ENCODE data around the gene TMEM200B.

DNA sequence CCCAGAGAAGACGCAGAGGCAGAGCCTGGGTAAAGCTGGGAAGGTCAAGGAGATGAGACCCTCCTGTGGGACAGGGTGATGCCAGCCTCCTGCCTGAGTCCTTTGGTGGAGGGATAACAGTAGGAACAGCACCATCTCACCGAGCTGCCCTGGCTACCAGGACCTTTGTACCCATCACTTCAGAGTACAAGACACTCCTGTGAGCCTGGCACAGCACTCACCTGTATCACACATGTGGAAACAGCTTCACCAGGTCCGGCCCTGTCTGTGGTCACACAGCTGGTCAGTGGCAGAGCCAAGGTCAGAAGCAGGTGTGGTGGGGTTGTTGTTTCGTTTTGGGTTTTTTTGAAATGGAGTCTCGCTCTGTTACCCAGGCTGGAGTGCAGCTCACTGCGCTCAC lies 5.0 kb upstream of the TMEM200B start:
- TF ChIP-seq EZH2 (IDR thresholded peaks at IDR 0.05; ENCODE audit: low read depth, unreplicated experiment) (no peak), ZNF331 (CRISPR knock-in tag; IDR thresholded peaks at IDR 0.05; ENCODE audit: low read depth) (no peak)
- TF ChIP-seq, protein P1, sequence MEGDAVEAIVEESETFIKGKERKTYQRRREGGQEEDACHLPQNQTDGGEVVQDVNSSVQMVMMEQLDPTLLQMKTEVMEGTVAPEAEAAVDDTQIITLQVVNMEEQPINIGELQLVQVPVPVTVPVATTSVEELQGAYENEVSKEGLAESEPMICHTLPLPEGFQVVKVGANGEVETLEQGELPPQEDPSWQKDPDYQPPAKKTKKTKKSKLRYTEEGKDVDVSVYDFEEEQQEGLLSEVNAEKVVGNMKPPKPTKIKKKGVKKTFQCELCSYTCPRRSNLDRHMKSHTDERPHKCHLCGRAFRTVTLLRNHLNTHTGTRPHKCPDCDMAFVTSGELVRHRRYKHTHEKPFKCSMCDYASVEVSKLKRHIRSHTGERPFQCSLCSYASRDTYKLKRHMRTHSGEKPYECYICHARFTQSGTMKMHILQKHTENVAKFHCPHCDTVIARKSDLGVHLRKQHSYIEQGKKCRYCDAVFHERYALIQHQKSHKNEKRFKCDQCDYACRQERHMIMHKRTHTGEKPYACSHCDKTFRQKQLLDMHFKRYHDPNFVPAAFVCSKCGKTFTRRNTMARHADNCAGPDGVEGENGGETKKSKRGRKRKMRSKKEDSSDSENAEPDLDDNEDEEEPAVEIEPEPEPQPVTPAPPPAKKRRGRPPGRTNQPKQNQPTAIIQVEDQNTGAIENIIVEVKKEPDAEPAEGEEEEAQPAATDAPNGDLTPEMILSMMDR (conservative IDR thresholded peaks at IDR 0.05; ENCODE audit: low read depth in 2 of 2) = no peak

Measured in GM23338 (cell line).